ENCODE data around the gene ARID3A. TPM values are rescaled to one million over a fixed set of nuclear protein-coding genes. Genes with fewer than 3 reads are reported as not detected.

Gene ARID3A
- total RNA-seq, 1 donor from 2014 or later = 4.8 TPM

DNA sequence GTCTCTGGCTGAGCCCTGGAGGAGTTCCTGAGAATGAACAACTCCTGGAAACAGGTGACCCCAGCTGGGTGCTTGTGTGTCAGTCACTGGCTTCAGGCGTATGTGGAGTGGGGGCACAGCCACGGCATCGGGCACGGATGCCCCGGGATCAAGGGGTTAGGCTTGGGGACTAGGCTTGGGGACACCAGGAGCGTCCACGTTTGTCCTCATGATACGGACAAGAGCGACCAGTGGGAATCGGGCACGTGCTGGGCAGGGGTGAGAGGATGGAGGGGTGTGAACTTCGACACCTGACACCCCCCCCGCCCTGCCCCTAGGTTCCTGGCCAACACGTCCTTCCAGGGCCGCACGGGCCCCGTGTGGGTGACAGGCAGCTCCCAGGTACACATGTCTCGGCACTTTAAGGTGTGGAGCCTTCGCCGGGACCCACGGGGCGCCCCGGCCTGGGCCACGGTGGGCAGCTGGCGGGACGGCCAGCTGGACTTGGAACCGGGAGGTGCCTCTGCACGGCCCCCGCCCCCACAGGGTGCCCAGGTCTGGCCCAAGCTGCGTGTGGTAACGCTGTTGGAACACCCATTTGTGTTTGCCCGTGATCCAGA is 78.5 kb downstream of the ARID3A start:
- no peak for DNase-seq
- intact Hi-C loops (cut with micrococcal nuclease) = no loop called here
- H3K4me1 ChIP-seq = peaks cover 17% of the 10 kb centered on the region
- H3K4me3 ChIP-seq = no peak overlapping the region
- H3K27ac ChIP-seq (replicated peaks) = no peak overlapping the region
- TF ChIP-seq, protein P1, sequence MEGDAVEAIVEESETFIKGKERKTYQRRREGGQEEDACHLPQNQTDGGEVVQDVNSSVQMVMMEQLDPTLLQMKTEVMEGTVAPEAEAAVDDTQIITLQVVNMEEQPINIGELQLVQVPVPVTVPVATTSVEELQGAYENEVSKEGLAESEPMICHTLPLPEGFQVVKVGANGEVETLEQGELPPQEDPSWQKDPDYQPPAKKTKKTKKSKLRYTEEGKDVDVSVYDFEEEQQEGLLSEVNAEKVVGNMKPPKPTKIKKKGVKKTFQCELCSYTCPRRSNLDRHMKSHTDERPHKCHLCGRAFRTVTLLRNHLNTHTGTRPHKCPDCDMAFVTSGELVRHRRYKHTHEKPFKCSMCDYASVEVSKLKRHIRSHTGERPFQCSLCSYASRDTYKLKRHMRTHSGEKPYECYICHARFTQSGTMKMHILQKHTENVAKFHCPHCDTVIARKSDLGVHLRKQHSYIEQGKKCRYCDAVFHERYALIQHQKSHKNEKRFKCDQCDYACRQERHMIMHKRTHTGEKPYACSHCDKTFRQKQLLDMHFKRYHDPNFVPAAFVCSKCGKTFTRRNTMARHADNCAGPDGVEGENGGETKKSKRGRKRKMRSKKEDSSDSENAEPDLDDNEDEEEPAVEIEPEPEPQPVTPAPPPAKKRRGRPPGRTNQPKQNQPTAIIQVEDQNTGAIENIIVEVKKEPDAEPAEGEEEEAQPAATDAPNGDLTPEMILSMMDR (IDR thresholded peaks at IDR 0.05; ENCODE audit: borderline replicate concordance) = no peak
- H3K36me3 ChIP-seq = peaks cover 5% of the 10 kb centered on the region
- H3K9me3 ChIP-seq (replicated peaks) = no peaks in the 10 kb centered on the region
- peaks cover 44% of the 10 kb centered on the region for H3K27me3 ChIP-seq (ENCODE audit: low read depth)

DNA sequence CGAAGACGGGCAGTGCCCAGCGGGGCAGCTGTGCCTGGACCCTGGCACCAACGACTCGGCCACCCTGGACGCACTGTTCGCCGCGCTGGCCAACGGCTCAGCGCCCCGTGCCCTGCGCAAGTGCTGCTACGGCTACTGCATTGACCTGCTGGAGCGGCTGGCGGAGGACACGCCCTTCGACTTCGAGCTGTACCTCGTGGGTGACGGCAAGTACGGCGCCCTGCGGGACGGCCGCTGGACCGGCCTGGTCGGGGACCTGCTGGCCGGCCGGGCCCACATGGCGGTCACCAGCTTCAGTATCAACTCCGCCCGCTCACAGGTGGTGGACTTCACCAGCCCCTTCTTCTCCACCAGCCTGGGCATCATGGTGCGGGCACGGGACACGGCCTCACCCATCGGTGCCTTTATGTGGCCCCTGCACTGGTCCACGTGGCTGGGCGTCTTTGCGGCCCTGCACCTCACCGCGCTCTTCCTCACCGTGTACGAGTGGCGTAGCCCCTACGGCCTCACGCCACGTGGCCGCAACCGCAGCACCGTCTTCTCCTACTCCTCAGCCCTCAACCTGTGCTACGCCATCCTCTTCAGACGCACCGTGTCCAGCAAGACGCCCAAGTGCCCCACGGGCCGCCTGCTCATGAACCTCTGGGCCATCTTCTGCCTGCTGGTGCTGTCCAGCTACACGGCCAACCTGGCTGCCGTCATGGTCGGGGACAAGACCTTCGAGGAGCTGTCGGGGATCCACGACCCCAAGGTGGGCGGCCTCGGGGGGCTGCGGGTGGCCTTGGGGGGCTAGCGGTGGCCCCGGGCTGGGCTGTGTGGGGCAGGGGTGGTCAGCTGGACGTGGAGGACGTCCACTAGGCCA is 79.2 kb downstream of the ARID3A start:
- Histone ChIP-seq H3K36me3 (peaks cover 12% of the 10 kb centered on the region), H3K9me3 (replicated peaks) (no peaks in the 10 kb centered on the region), H3K4me3 (no peak overlapping the region), H3K27ac (replicated peaks) (no peak overlapping the region), H3K4me1 (peaks cover 21% of the 10 kb centered on the region), H3K27me3 (ENCODE audit: low read depth) (peaks cover 37% of the 10 kb centered on the region)
- DNase-seq = no peak
- intact Hi-C loops (cut with micrococcal nuclease) = no loop called here
- TF ChIP-seq, protein P1 (IDR thresholded peaks at IDR 0.05; ENCODE audit: borderline replicate concordance) = no peak

DNA sequence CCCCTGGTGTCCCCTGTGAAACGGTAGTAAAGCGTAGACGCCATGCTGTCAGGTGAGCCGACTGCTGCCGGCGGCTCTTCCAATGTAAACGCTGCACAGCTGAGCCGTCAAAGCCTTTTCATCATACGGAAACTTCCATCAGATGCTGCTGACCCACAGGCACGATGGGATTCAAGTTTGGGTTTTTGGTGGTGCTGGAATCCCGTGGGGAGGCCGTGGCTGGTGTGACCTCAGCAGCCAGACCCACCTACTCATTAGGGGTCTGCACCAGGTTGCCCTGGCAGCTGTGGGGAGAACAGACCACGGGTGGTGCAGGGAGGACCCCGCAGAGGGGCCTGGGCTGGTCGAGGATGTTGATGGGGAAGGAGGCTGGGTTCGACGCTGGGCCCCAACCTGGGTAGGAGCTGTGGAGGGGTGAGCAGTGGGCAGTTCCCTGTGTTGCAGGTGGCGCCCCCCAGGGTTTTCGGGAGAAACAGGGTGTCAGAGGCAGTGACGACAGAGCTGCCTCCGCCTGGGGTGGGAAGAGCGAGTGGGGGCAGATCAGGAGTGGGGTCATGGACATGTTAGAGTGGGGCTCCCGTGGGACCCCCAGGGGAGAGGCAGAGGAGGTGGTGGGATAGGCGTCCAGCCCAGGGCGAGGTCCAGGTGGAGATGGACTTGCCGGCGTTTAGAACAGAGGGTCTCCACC is 81.0 kb downstream of the ARID3A start:
- DNase-seq = no peak
- no peak overlapping the region for H3K27ac ChIP-seq (replicated peaks)
- peaks cover 18% of the 10 kb centered on the region for H3K27me3 ChIP-seq (ENCODE audit: low read depth)
- TF ChIP-seq, protein P1 (IDR thresholded peaks at IDR 0.05; ENCODE audit: borderline replicate concordance) = no peak
- H3K9me3 ChIP-seq (replicated peaks) = no peaks in the 10 kb centered on the region
- peaks cover 30% of the 10 kb centered on the region for H3K36me3 ChIP-seq
- H3K4me1 ChIP-seq = peaks cover 9% of the 10 kb centered on the region
- no peak overlapping the region for H3K4me3 ChIP-seq
- intact Hi-C loops (cut with micrococcal nuclease) = no loop called here

DNA sequence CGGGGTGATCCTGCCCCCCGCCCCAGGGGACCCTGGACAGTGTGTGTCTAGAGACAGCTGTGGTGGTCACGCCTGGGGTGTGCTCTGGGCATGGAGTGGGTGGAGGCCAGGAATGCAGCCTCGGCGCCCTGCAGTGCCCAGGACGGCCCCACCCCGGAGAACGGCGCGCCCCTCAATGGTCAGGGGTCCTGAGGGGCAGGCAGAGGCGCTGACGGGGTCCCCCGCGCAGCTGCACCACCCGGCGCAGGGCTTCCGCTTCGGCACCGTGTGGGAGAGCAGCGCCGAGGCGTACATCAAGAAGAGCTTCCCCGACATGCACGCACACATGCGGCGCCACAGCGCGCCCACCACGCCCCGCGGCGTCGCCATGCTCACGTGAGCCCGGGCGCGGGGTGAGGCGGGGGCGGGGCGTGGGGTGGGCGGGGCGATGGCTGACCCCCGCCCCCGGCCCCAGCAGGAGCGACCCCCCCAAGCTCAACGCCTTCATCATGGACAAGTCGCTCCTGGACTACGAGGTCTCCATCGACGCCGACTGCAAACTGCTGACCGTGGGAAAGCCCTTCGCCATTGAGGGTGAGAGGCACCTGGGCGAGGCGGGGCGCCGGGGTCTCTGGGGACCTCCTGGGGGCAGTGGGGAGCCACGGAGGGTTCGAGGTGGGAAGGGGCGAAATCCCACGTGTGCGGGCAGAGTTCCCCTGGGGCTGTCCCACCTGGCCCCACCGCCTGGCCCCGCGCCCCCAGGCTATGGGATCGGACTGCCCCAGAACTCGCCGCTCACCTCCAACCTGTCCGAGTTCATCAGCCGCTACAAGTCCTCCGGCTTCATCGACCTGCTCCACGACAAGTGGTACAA is 81.8 kb downstream of the ARID3A start:
- H3K27ac ChIP-seq (replicated peaks) = no peak overlapping the region
- TF ChIP-seq, protein P1 (IDR thresholded peaks at IDR 0.05; ENCODE audit: borderline replicate concordance) = no peak
- peaks cover 11% of the 10 kb centered on the region for H3K27me3 ChIP-seq (ENCODE audit: low read depth)
- no peak for DNase-seq
- H3K4me3 ChIP-seq = no peak overlapping the region
- peaks cover 8% of the 10 kb centered on the region for H3K4me1 ChIP-seq
- H3K36me3 ChIP-seq = peaks cover 38% of the 10 kb centered on the region
- intact Hi-C loops (cut with micrococcal nuclease) = no loop called here
- H3K9me3 ChIP-seq (replicated peaks) = no peaks in the 10 kb centered on the region

Measured in left ventricle myocardium inferior (tissue), 1 donor.